IPS-NIHi7 (cell line): ENCODE results near the gene PDCD11.
A peak's percentile ranks its signal among the peaks of the same experiment; 100 is the strongest.
"Not testable (repeated sequence)": the region's sequence is repeated elsewhere in the genome, so short reads cannot be mapped to it uniquely, and the experiment has no call there.

ENCODE experiments used
- DNase-seq: peaks from one replicate; pipeline ENCODE4 v3.0.0; 2012; ENCODE audit warnings: mixed read lengths; ENCODE audit errors: extremely low spot score

PDCD11 gene

GRCh38 chr10:103475437-103475836 is 79.0 kb downstream of the PDCD11 start:
- DNase-seq: no peak

GRCh38 chr10:103476046-103476768 is 79.8 kb downstream of the PDCD11 start:
- peak; percentile 89 for DNase-seq

- no peak for DNase-seq
Observed at GRCh38 chr10:103478671-103479070, 82.2 kb downstream of the PDCD11 start.

GRCh38 chr10:103479135-103479534 is 82.7 kb downstream of the PDCD11 start, which contains the start of gene CALHM3:
TSS of gene CALHM3 (minus strand) at chr10:103479240. CDS start at chr10:103479032, 208 bp downstream.
- no peak for DNase-seq

GRCh38 chr10:103480521-103480920 is 84.1 kb downstream of the PDCD11 start:
- DNase-seq: no peak

- no peak for DNase-seq
Observed at GRCh38 chr10:103481974-103482531, 85.6 kb downstream of the PDCD11 start.

GRCh38 chr10:103486635-103487409 is 90.4 kb downstream of the PDCD11 start:
- not testable (repeated sequence) for DNase-seq

GRCh38 chr10:103487410-103487708 is 90.9 kb downstream of the PDCD11 start:
- no peak for DNase-seq

GRCh38 chr10:103490986-103491314 is 94.5 kb downstream of the PDCD11 start:
- DNase-seq: no peak

GRCh38 chr10:103491729-103492364 is 95.4 kb downstream of the PDCD11 start:
- no peak for DNase-seq

- no peak for DNase-seq
Observed at GRCh38 chr10:103492655-103493261, 96.3 kb downstream of the PDCD11 start.

- DNase-seq: peak; percentile 64
Observed at GRCh38 chr10:103493362-103493915, 97.0 kb downstream of the PDCD11 start, which contains the start of gene NEURL1. TSS of gene NEURL1 (plus strand) at chr10:103493705. CDS start at chr10:103494388, 683 bp downstream.

GRCh38 chr10:103493916-103494877 is 97.8 kb downstream of the PDCD11 start:
- no peak for DNase-seq

- DNase-seq: no peak
Observed at GRCh38 chr10:103495321-103495720, 98.9 kb downstream of the PDCD11 start.
